ENCODE measurements around the gene ANGPTL2. TPM values are rescaled to one million over a fixed set of nuclear protein-coding genes. Genes with fewer than 3 reads are reported as not detected.

The ANGPTL2 gene
- total and polyA plus RNA-seq, 2 of the 4 experiments (the other 2 are of a cell fraction), result 9.5 to 25.1 TPM

- TF ChIP-seq CTCF (conservative IDR thresholded peaks at IDR 0.05; ENCODE audit: low read depth, low read length) (no peak), CHD1 (IDR thresholded peaks at IDR 0.05; ENCODE audit: low read depth, low read length) (0 out of 2 replicates have a peak, but pooled peaks have one; percentile 68)
These were observed 11.3 kb upstream of the ANGPTL2 start (continued) for GRCh38 chr9:127133739-127134167.
